KOPT-K1 (cell line): ENCODE measurements around the gene SKIC2.
A peak's percentile ranks its signal among the peaks of the same experiment; 100 is the strongest.

Source experiments
- H3K27ac ChIP-seq: fragments of 200-600 bp; sonication (generic); 2 replicates; pipeline ENCODE4 v1.5.1; 2016; ENCODE audit warnings: antibody characterized with exemption, mild to moderate bottlenecking, low read depth, low read length; ENCODE audit not compliant: poor library complexity, severe bottlenecking
- H3K36me3 ChIP-seq: fragments of 200-600 bp; sonication (generic); 2 replicates; pipeline ENCODE4 v1.5.1; 2017; ENCODE audit warnings: antibody characterized with exemption, mild to moderate bottlenecking, low read length, moderate library complexity; ENCODE audit not compliant: insufficient read depth
- H3K9me3 ChIP-seq: fragments of 200-600 bp; sonication (generic); 2 replicates; pipeline ENCODE4 v1.5.1; 2017; ENCODE audit warnings: antibody characterized with exemption, low read length, mild to moderate bottlenecking; ENCODE audit not compliant: insufficient read depth, poor library complexity, severe bottlenecking

The SKIC2 gene

GRCh38 chr6:31952890-31953289 is 6.1 kb upstream of the SKIC2 start:
- Histone ChIP-seq H3K27ac (no peak overlapping the region), H3K36me3 (peaks cover 68% of the 10 kb centered on the region), H3K9me3 (no peaks in the 10 kb centered on the region)

GRCh38 chr6:31954511-31954910 is 4.5 kb upstream of the SKIC2 start:
- peaks cover 68% of the 10 kb centered on the region for H3K36me3 ChIP-seq
- no peaks in the 10 kb centered on the region for H3K9me3 ChIP-seq
- H3K27ac ChIP-seq, result no peak overlapping the region

- Histone ChIP-seq H3K27ac (no peak overlapping the region), H3K9me3 (no peaks in the 10 kb centered on the region), H3K36me3 (peaks cover 76% of the 10 kb centered on the region)
Observed at GRCh38 chr6:31956796-31957195, 2.2 kb upstream of the SKIC2 start.

DNA sequence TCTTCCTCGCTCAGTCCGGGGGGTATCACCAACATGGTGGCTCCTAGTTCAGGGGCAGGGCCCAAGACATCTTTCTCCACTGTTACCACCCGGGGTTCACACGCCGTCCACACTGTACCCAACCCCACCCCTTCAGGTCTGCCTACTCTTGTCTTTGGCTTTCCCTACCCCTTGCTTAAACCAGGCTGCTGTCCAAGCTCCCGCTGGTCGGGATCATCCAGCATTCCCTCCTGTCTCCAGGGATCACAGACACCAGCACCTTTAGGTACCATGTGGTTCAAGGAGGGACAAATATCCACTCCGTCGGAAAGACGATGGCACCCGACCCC is 599 bp upstream of the SKIC2 start:
- H3K36me3 ChIP-seq, result peaks cover 76% of the 10 kb centered on the region
- peak overlapping the region; percentile 77 for H3K27ac ChIP-seq

GRCh38 chr6:31961616-31962015 is 2.6 kb downstream of the SKIC2 start:
- Histone ChIP-seq H3K9me3 (no peaks in the 10 kb centered on the region), H3K27ac (no peak overlapping the region), H3K36me3 (peaks cover 76% of the 10 kb centered on the region)

More for the DNA sequence above, 599 bp upstream of the SKIC2 start:
- no peaks in the 10 kb centered on the region for H3K9me3 ChIP-seq

GRCh38 chr6:31963921-31964320 is 4.9 kb downstream of the SKIC2 start:
- H3K36me3 ChIP-seq, result peaks cover 91% of the 10 kb centered on the region

GRCh38 chr6:31965700-31966099 is 6.7 kb downstream of the SKIC2 start:
- no peaks in the 10 kb centered on the region for H3K9me3 ChIP-seq
- no peak overlapping the region for H3K27ac ChIP-seq
- H3K36me3 ChIP-seq, result peaks cover 100% of the 10 kb centered on the region

More at GRCh38 chr6:31963921-31964320, 4.9 kb downstream of the SKIC2 start:
- Histone ChIP-seq H3K9me3 (no peaks in the 10 kb centered on the region), H3K27ac (no peak overlapping the region)

- H3K9me3 ChIP-seq, result no peaks in the 10 kb centered on the region
- H3K36me3 ChIP-seq, result peaks cover 95% of the 10 kb centered on the region
- no peak overlapping the region for H3K27ac ChIP-seq
Observed at GRCh38 chr6:31966506-31966905, 7.5 kb downstream of the SKIC2 start.

GRCh38 chr6:31966997-31967925 is 8.3 kb downstream of the SKIC2 start:
- no peaks in the 10 kb centered on the region for H3K9me3 ChIP-seq
- H3K27ac ChIP-seq, result no peak overlapping the region
- H3K36me3 ChIP-seq, result peaks cover 88% of the 10 kb centered on the region

DNA sequence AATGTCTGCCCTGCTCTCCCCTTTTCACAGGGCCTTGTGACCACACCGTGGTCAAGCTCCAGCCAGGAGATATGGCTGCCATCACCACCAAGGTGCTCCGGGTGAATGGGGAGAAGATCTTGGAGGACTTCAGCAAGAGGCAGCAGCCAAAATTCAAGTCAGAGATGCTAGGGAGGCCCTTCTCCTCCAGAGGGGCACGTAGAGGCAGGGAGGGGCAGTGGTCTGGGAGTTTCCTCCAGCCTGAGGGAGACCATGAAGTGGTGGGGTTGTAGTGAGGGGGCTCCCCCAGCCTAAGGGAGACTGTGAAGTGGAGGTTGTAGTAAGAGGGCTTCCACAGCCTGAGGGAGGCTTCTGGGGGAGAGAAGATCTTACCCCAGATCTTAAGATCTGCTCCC is 8.9 kb downstream of the SKIC2 start:
- H3K27ac ChIP-seq, result no peak overlapping the region
- peaks cover 81% of the 10 kb centered on the region for H3K36me3 ChIP-seq
- no peaks in the 10 kb centered on the region for H3K9me3 ChIP-seq

GRCh38 chr6:31968326-31968725 is 9.4 kb downstream of the SKIC2 start:
- Histone ChIP-seq H3K36me3 (peaks cover 77% of the 10 kb centered on the region), H3K27ac (no peak overlapping the region), H3K9me3 (no peaks in the 10 kb centered on the region)

DNA sequence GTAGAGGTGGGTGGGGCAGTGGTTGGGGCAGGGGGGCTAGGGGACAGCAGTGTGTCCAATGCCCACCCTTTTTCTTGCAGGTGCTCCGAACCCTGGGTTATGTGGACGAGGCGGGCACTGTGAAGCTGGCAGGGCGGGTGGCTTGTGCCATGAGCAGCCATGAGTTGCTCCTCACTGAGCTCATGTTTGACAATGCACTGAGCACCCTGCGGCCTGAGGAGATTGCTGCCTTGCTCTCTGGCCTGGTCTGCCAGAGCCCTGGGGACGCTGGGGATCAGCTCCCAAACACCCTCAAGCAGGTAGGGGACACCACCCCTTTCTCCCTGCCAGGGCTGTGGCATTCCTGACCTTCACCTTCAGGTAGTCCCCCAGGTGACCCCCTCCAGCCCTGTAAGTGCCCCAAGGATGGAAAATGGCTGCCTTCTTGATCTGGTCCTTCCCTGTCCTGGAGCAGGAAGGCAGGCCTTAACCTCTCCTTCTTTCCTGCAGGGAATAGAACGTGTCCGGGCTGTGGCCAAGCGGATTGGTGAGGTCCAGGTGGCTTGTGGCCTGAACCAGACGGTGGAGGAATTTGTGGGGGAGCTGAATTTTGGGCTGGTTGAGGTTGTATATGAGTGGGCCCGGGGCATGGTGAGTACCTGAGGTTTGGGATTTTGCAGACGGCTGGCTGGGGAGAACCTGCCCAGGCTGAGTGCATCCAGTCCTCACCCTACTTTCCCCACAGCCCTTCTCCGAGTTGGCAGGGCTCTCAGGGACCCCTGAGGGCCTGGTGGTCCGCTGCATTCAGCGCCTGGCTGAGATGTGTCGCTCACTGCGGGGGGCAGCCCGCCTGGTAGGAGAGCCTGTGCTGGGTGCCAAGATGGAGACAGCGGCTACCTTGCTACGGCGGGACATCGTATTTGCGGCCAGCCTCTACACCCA is 10.1 kb downstream of the SKIC2 start:
- H3K9me3 ChIP-seq, result no peaks in the 10 kb centered on the region
- peaks cover 70% of the 10 kb centered on the region for H3K36me3 ChIP-seq
- H3K27ac ChIP-seq, result no peak overlapping the region

DNA sequence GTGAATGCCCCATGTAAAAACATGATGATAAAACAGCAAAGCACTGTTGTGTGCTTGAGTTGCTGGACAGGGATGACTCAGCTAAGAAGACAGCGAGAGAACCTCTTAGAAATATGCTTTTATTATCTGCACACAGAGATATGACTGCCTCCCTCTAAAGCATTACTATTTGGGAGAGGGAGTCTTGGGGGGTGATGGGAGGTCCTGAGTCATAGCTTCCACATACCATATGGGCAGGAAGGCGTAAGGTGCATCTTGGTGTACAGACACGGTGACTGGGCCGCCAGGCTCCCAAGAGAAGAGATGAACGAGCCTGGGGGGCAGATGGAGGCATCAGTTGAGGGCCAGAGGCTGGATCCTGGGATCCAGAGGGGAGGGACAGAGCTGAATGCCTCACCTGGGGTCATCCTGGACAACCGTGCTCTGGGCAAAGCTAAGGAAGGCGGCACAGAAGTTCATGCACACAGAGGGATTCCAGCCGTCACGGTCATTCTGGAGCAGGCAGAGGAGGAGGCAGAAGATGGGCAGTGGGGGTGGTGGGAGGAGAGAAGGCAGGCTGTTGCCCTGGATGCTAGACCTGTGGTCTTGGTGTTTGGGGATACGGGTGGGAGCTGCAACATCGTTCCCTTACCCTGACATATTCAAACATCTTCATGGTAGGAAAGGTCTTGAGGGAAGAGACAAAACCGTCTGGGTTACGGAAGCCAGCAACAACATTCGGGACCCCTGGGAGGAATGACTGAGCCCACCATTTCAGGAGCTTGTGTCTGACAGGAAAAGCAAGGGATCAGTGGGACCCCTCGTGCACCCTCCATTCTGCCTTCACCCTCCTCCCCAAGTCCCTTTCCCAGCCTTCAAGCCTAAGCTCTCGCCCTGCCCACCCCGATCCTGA is 11.0 kb downstream of the SKIC2 start:
- H3K27ac ChIP-seq, result no peak overlapping the region
- H3K9me3 ChIP-seq, result no peaks in the 10 kb centered on the region
- peaks cover 61% of the 10 kb centered on the region for H3K36me3 ChIP-seq

GRCh38 chr6:31970604-31971271 is 11.8 kb downstream of the SKIC2 start:
- Histone ChIP-seq H3K36me3 (peaks cover 53% of the 10 kb centered on the region), H3K27ac (peak overlapping the region; percentile 77), H3K9me3 (no peaks in the 10 kb centered on the region)
